Ammon's horn (tissue), 1 donor: ENCODE measurements around the gene LYZL2.
A peak's percentile ranks its signal among the peaks of the same experiment; 100 is the strongest.
"Not testable (repeated sequence)": the region's sequence is repeated elsewhere in the genome, so short reads cannot be mapped to it uniquely, and the experiment has no call there.

Experiments
- DNase-seq: peaks from one replicate; pipeline ENCODE4 v3.0.0-alpha.2; 2016; ENCODE audit warnings: low spot score

LYZL2 gene

GRCh38 chr10:30594077-30594476 lies 35.5 kb downstream of the LYZL2 start:
- no peak for DNase-seq

GRCh38 chr10:30592770-30593169 lies 36.8 kb downstream of the LYZL2 start:
- not testable (repeated sequence) for DNase-seq

GRCh38 chr10:30591249-30591670 lies 38.3 kb downstream of the LYZL2 start:
- DNase-seq: peak; percentile 65

GRCh38 chr10:30589441-30589840 lies 40.1 kb downstream of the LYZL2 start:
- DNase-seq: peak; percentile 9

GRCh38 chr10:30587522-30588031 lies 42.0 kb downstream of the LYZL2 start:
- peak; percentile 68 for DNase-seq

- DNase-seq: no peak
These were observed 42.7 kb downstream of the LYZL2 start for GRCh38 chr10:30586828-30587227.

- peak; percentile 61 for DNase-seq
These were observed 45.7 kb downstream of the LYZL2 start for GRCh38 chr10:30583778-30584415.

GRCh38 chr10:30581779-30582380 lies 47.7 kb downstream of the LYZL2 start:
- DNase-seq: peak; percentile 43

- no peak for DNase-seq
These were observed 48.9 kb downstream of the LYZL2 start for GRCh38 chr10:30580676-30581075.

- DNase-seq: no peak
These were observed 49.3 kb downstream of the LYZL2 start for GRCh38 chr10:30580241-30580640.

GRCh38 chr10:30579574-30579973 lies 50.0 kb downstream of the LYZL2 start:
- no peak for DNase-seq

- no peak for DNase-seq
These were observed 52.5 kb downstream of the LYZL2 start for GRCh38 chr10:30577048-30577447.

GRCh38 chr10:30576641-30577040 lies 52.9 kb downstream of the LYZL2 start:
- DNase-seq: no peak

GRCh38 chr10:30574432-30574796 lies 55.1 kb downstream of the LYZL2 start:
- DNase-seq: no peak

- no peak for DNase-seq
These were observed 55.7 kb downstream of the LYZL2 start for GRCh38 chr10:30573721-30574431.

GRCh38 chr10:30565449-30565848 lies 64.1 kb downstream of the LYZL2 start:
- DNase-seq: no peak

- no peak for DNase-seq
These were observed 66.8 kb downstream of the LYZL2 start for GRCh38 chr10:30562787-30563186.
